ENCODE results near the gene ARL13A.

- TF ChIP-seq CTCF (IDR thresholded peaks at IDR 0.05; ENCODE audit: insufficient read depth, low read length, poor library complexity, severe bottlenecking) (no peak), EZH2phosphoT487 (conservative IDR thresholded peaks at IDR 0.05; ENCODE audit: low read length) (no peak)
Observed at GRCh38 chrX:101037231-101037630, 67.7 kb downstream of the ARL13A start.
